K562 (cell line): ENCODE measurements around the gene TMEM187. TPM values are rescaled to one million over a fixed set of nuclear protein-coding genes. Genes with fewer than 3 reads are reported as not detected.

Experiments used
- CBFA2T3 ChIP-seq: fragments of 450-650 bp; IDR thresholded peaks from 2 replicates; pipeline ENCODE4 v1.6.1; 2017
- GABPB1 ChIP-seq: sonication (generic); formaldehyde crosslinking; IDR thresholded peaks from 2 replicates; pipeline ENCODE4 v1.8.0; 2022; ENCODE audit warnings: mild to moderate bottlenecking, missing genetic modification reagents
- KLF16 ChIP-seq: IDR thresholded peaks from 2 replicates; pipeline ENCODE4 v1.6.1; 2016; ENCODE audit warnings: antibody characterized with exemption
- MED1 ChIP-seq: sonication (generic); formaldehyde crosslinking; IDR thresholded peaks from 2 replicates; pipeline ENCODE4 v1.8.1; 2023; ENCODE audit warnings: missing genetic modification reagents, borderline replicate concordance
- MNT ChIP-seq, 2 experiments: fragments of 450-650 bp; conservative IDR thresholded peaks; 2 replicates each; pipeline ENCODE4 v1.6.1; 2017; ENCODE audit warnings: mild to moderate bottlenecking in 2 of 2, moderate library complexity in 2 of 2
- POLR3A ChIP-seq: IDR thresholded peaks from 2 replicates; pipeline ENCODE4 v1.6.1; 2011; ENCODE audit warnings: borderline replicate concordance, mild to moderate bottlenecking, moderate library complexity; ENCODE audit not compliant: insufficient read length, insufficient read depth; ENCODE audit errors: extremely low read depth
- RAD21 ChIP-seq, 2 experiments: fragments of 250-450 bp in 1 of 2; fragments of 450-650 bp in 1 of 2; sonication (Bioruptor Pico) in 1 of 2; formaldehyde crosslinking in 1 of 2; IDR thresholded peaks in 1 of 2; conservative IDR thresholded peaks in 1 of 2; 2 replicates each; pipeline versions ENCODE4 v1.4.0 to v1.8.0; 2020 to 2022; ENCODE audit warnings: mild to moderate bottlenecking in 2 of 2, moderate library complexity in 1 of 2
- RBBP5 ChIP-seq: fragments of 200-600 bp; sonication (generic); IDR thresholded peaks from 2 replicates; pipeline ENCODE4 v1.6.1; 2012; ENCODE audit warnings: borderline replicate concordance, mild to moderate bottlenecking, low read length, control low read depth, inconsistent platforms; ENCODE audit not compliant: insufficient read depth, poor library complexity, severe bottlenecking
- REST ChIP-seq, 2 experiments: fragments of 450-650 bp; formaldehyde crosslinking in 1 of 2; IDR thresholded peaks; 2 replicates each; pipeline versions ENCODE4 v1.4.0 to v1.6.1; 2014 to 2020; ENCODE audit warnings: mild to moderate bottlenecking in 2 of 2, borderline replicate concordance in 1 of 2, low read depth in 1 of 2
- RHOXF2B ChIP-seq: fragments of 250-450 bp; sonication (Bioruptor Pico); conservative IDR thresholded peaks from 2 replicates; pipeline ENCODE4 v1.5.1; 2021
- SMAD2 ChIP-seq: fragments of 150-350 bp; IDR thresholded peaks from 2 replicates; pipeline ENCODE4 v1.6.1; 2014; ENCODE audit warnings: low read depth, mild to moderate bottlenecking, low read length
- SMAD4 ChIP-seq: fragments of 250-450 bp; sonication (Bioruptor Pico); conservative IDR thresholded peaks from 2 replicates; pipeline ENCODE4 v1.8.0; 2021; ENCODE audit warnings: inconsistent platforms, mild to moderate bottlenecking, moderate library complexity
- TAL1 ChIP-seq: fragments of 450-650 bp; IDR thresholded peaks from 2 replicates; pipeline ENCODE4 v1.6.1; 2016; ENCODE audit warnings: mild to moderate bottlenecking
- TFAP4 ChIP-seq: sonication (generic); formaldehyde crosslinking; IDR thresholded peaks from 2 replicates; pipeline ENCODE4 v1.8.0; 2022; ENCODE audit warnings: missing genetic modification reagents, mild to moderate bottlenecking, moderate library complexity, borderline replicate concordance
- ZBTB7A ChIP-seq: IDR thresholded peaks from 2 replicates; pipeline ENCODE4 v1.6.1; 2011; ENCODE audit warnings: low read depth, mild to moderate bottlenecking, low read length, moderate library complexity, borderline replicate concordance; ENCODE audit not compliant: control insufficient read depth
- ZNF124 ChIP-seq: sonication (generic); formaldehyde crosslinking; IDR thresholded peaks from 2 replicates; pipeline ENCODE4 v1.8.1; 2022; ENCODE audit warnings: missing genetic modification reagents
- ZNF778 ChIP-seq: fragments of 450-650 bp; formaldehyde crosslinking; IDR thresholded peaks from 2 replicates; pipeline ENCODE4 v1.4.0; 2020; ENCODE audit warnings: mild to moderate bottlenecking, moderate library complexity
- polyA plus RNA-seq, 8 experiments: library from polyadenylated mRNA; depleted of rRNA in 4 of 8; stranded (reverse) in 5 of 8; unstranded in 3 of 8; fragments of >200 nt; fragmentation: Nextera tagmentation in 2 of 8; fragmentation: Illumina TruSeq in 1 of 8; extraction: Ambion mirVana in 2 of 8; extraction: Trizol in 1 of 8; gene quantifications; 2 replicates each; pipeline versions ENCODE4 v1.2.1 to v1.2.3, GENCODE V29; 2011 to 2014; ENCODE audit warnings: inconsistent platforms in 1 of 8, missing spikeins in 1 of 8
- total RNA-seq, 7 experiments: library from RNA; depleted of rRNA in 6 of 7; stranded (reverse); fragments of >200 nt in 6 of 7; fragmentation: Illumina TruSeq in 2 of 7; extraction: Trizol in 2 of 7; gene quantifications; 2 replicates each; pipeline versions ENCODE4 v1.2.1 to v1.2.3, GENCODE V29; 2011 to 2021; ENCODE audit warnings: low replicate concordance in 1 of 7

The TMEM187 gene
- total and polyA plus RNA-seq, 9 of the 15 experiments (the other 6 are each of a cell fraction or from before 2014, with no cell fraction given) = 0.13 to 6.4 (median 1.6) TPM

GRCh38 chrX:153968754-153969124, 3.8 kb upstream of the TMEM187 start (continued):
- TF ChIP-seq MNT (conservative IDR thresholded peaks at IDR 0.05) (0 out of 4 replicates have a peak, but pooled peaks of 1 of the 2 experiments have one; percentile 12), GABPB1 (no peak), CBFA2T3 (peak; percentile 50), MED1 (CRISPR knock-in tag) (no peak), TAL1 (peak; percentile 13; the same call in 1 of the 2 replicates), TFAP4 (CRISPR knock-in tag) (0 out of 2 replicates have a peak, but pooled peaks have one; percentile 12), SMAD4 (CRISPR knock-in tag) (peak; percentile 54), POLR3A (no peak), RHOXF2B (CRISPR knock-in tag) (no peak), ZNF778 (CRISPR knock-in tag) (no peak), RAD21 (CRISPR knock-in tag; conservative IDR thresholded peaks at IDR 0.05 in 1 of 2, IDR thresholded peaks at IDR 0.05 in 1 of 2) (peak in 1 of 2 experiments; percentile 18; a peak in 2 of 4 replicates), KLF16 (no peak), RBBP5 (peak; percentile 41), REST (IDR thresholded peaks at IDR 0.05; ENCODE audit: borderline replicate concordance) (0 out of 2 replicates have a peak, but pooled peaks have one; percentile 6), REST (CRISPR knock-in tag; IDR thresholded peaks at IDR 0.05; ENCODE audit: low read depth) (no peak), ZBTB7A (peak; percentile 62; the same call in 1 of the 2 replicates), SMAD2 (no peak), ZNF124 (CRISPR knock-in tag) (no peak)
